Measurements from ENCODE around the gene RAPGEF5. TPM values are rescaled to one million over a fixed set of nuclear protein-coding genes. Genes with fewer than 3 reads are reported as not detected.

RAPGEF5 gene
- polyA plus RNA-seq, 1 donor (not counting 4 experiments of a cell fraction or from before 2014, with no cell fraction given), result 2.1 TPM

GRCh38 chr7:22402250-22402649 lies 45.3 kb upstream of the RAPGEF5 start:
- TF ChIP-seq CTCF (optimal IDR thresholded peaks at IDR 0.05 in 1 of 3, IDR thresholded peaks at IDR 0.05 in 1 of 3, conservative IDR thresholded peaks at IDR 0.05 in 1 of 3; ENCODE audit: extremely low read depth in 1 of 3, insufficient read depth in 2 of 3, low read length in 3 of 3) (no peak), EZH2 (IDR thresholded peaks at IDR 0.05; ENCODE audit: low read length) (no peak)
- H3K36me3 ChIP-seq (ENCODE audit: control insufficient read depth in 2 of 2, extremely low read depth in 1 of 2, insufficient read depth in 2 of 2, low read length in 2 of 2), result no peaks in the 10 kb centered on the region
- no peaks in the 10 kb centered on the region for H3K79me2 ChIP-seq (ENCODE audit: control insufficient read depth, insufficient read depth, low read length)
- no peaks in the 10 kb centered on the region for H3K27me3 ChIP-seq (ENCODE audit: control insufficient read depth, extremely low read depth, insufficient read depth, low read length)
- no peak for DNase-seq (ENCODE audit: low read depth, low spot score)
- no peak overlapping the region for H3K4me3 ChIP-seq (ENCODE audit: control insufficient read depth in 2 of 3, extremely low read depth in 1 of 3, insufficient read depth in 2 of 3, low read depth in 1 of 3, low read length in 3 of 3)
- dilution Hi-C loops (cut with MboI; ENCODE audit: extremely low pct_ligation_motif_present, low sequenced_read_pairs), result no loop called here
- no peak overlapping the region for H3K4me2 ChIP-seq (ENCODE audit: control insufficient read depth, extremely low read depth, insufficient read depth, low read depth, low read length)
- H3K9me3 ChIP-seq (ENCODE audit: control insufficient read depth, low read depth, low read length), result no peaks in the 10 kb centered on the region
- peaks cover 6% of the 10 kb centered on the region for H3K4me1 ChIP-seq (ENCODE audit: control insufficient read depth, extremely low read depth, insufficient read depth, low read length)
- no peaks in the 10 kb centered on the region for H4K20me1 ChIP-seq (ENCODE audit: control insufficient read depth, extremely low read depth, insufficient read depth, low read length)
- H2AFZ ChIP-seq (ENCODE audit: control insufficient read depth, low read length), result no peak overlapping the region
- no peak for FAIRE-seq
- no peak overlapping the region for H3K9ac ChIP-seq (ENCODE audit: control insufficient read depth, extremely low read depth, insufficient read depth, low read length)
- H3K9me1 ChIP-seq (ENCODE audit: control insufficient read depth, extremely low read depth, insufficient read depth, low read length), result no peaks in the 10 kb centered on the region
- no peak overlapping the region for H3K27ac ChIP-seq (ENCODE audit: control insufficient read depth, insufficient read depth, low read length)

- no peaks in the 10 kb centered on the region for H3K9me1 ChIP-seq (ENCODE audit: control insufficient read depth, extremely low read depth, insufficient read depth, low read length)
- no peak overlapping the region for H2AFZ ChIP-seq (ENCODE audit: control insufficient read depth, low read length)
- TF ChIP-seq EZH2 (IDR thresholded peaks at IDR 0.05; ENCODE audit: low read length), result no peak
- TF ChIP-seq CTCF (optimal IDR thresholded peaks at IDR 0.05 in 1 of 3, IDR thresholded peaks at IDR 0.05 in 1 of 3, conservative IDR thresholded peaks at IDR 0.05 in 1 of 3; ENCODE audit: extremely low read depth in 1 of 3, insufficient read depth in 2 of 3, low read length in 3 of 3), result no peak
- no peak overlapping the region for H3K27ac ChIP-seq (ENCODE audit: control insufficient read depth, insufficient read depth, low read length)
- DNase-seq (ENCODE audit: low read depth, low spot score), result no peak
- H3K4me2 ChIP-seq (ENCODE audit: control insufficient read depth, extremely low read depth, insufficient read depth, low read depth, low read length), result no peak overlapping the region
- H3K4me1 ChIP-seq (ENCODE audit: control insufficient read depth, extremely low read depth, insufficient read depth, low read length), result peaks cover 6% of the 10 kb centered on the region
- no peak overlapping the region for H3K4me3 ChIP-seq (ENCODE audit: control insufficient read depth in 2 of 3, extremely low read depth in 1 of 3, insufficient read depth in 2 of 3, low read depth in 1 of 3, low read length in 3 of 3)
- H3K9ac ChIP-seq (ENCODE audit: control insufficient read depth, extremely low read depth, insufficient read depth, low read length), result no peak overlapping the region
- no peaks in the 10 kb centered on the region for H3K36me3 ChIP-seq (ENCODE audit: control insufficient read depth in 2 of 2, extremely low read depth in 1 of 2, insufficient read depth in 2 of 2, low read length in 2 of 2)
- H3K27me3 ChIP-seq (ENCODE audit: control insufficient read depth, extremely low read depth, insufficient read depth, low read length), result no peaks in the 10 kb centered on the region
- H3K79me2 ChIP-seq (ENCODE audit: control insufficient read depth, insufficient read depth, low read length), result no peaks in the 10 kb centered on the region
- dilution Hi-C loops (cut with MboI; ENCODE audit: extremely low pct_ligation_motif_present, low sequenced_read_pairs), result no loop called here
- H3K9me3 ChIP-seq (ENCODE audit: control insufficient read depth, low read depth, low read length), result no peaks in the 10 kb centered on the region
- no peaks in the 10 kb centered on the region for H4K20me1 ChIP-seq (ENCODE audit: control insufficient read depth, extremely low read depth, insufficient read depth, low read length)
- FAIRE-seq, result no peak
Observed at GRCh38 chr7:22400936-22401553, 44.1 kb upstream of the RAPGEF5 start.

Data from keratinocyte (primary cell).